Calu3 (cell line): ENCODE results near the gene MLXIP. TPM values are rescaled to one million over a fixed set of nuclear protein-coding genes. Genes with fewer than 3 reads are reported as not detected.

Experiments
- BruUV-seq: library from RNA; stranded (reverse); fragments of 400-500 nt; replicated peaks from 2 replicates; lab custom pipeline; 2021; lab: Mats Ljungman, UMichigan
- CTCF ChIA-PET: fragments of 300-600 bp; sonication (Branson Sonifier 250); formaldehyde crosslinking; loops from one replicate; lab custom pipeline; 2022; ENCODE audit warnings: antibody characterized with exemption; lab: Charles Lee
- DNase-seq: peaks from one replicate; pipeline ENCODE4 v3.0.0; 2022
- H3K27ac Mint-ChIP-seq: one replicate; pipeline ENCODE4 v1.8.0; 2022; ENCODE audit warnings: mixed read lengths; ENCODE audit not compliant: unreplicated experiment
- H3K27me3 Mint-ChIP-seq: one replicate; pipeline ENCODE4 v1.8.0; 2022; ENCODE audit warnings: mixed read lengths; ENCODE audit not compliant: unreplicated experiment
- H3K36me3 Mint-ChIP-seq: one replicate; pipeline ENCODE4 v1.8.0; 2022; ENCODE audit warnings: mild to moderate bottlenecking, moderate library complexity, mixed read lengths; ENCODE audit not compliant: insufficient read depth, unreplicated experiment
- H3K4me1 Mint-ChIP-seq: one replicate; pipeline ENCODE4 v1.8.0; 2022; ENCODE audit warnings: mild to moderate bottlenecking, low read depth, mixed read lengths; ENCODE audit not compliant: unreplicated experiment
- H3K4me3 Mint-ChIP-seq: one replicate; pipeline ENCODE4 v1.8.0; 2022; ENCODE audit warnings: mild to moderate bottlenecking, low read depth, moderate library complexity, mixed read lengths; ENCODE audit not compliant: unreplicated experiment
- H3K9me3 Mint-ChIP-seq: one replicate; pipeline ENCODE4 v1.8.0; 2022; ENCODE audit warnings: low read depth, mixed read lengths; ENCODE audit not compliant: unreplicated experiment
- intact Hi-C: fragments of 100-400 bp; cut with micrococcal nuclease; formaldehyde crosslinking; loops from one replicate; pipeline ENCODE4 v1.10.0; 2022; ENCODE audit not compliant: unreplicated experiment
- total RNA-seq: library from RNA; stranded (reverse); gene quantifications from 2 replicates; pipeline ENCODE4 v1.2.3, GENCODE V29; 2022
- TF ChIP-seq, protein P1 (sequence below): fragments of 200-600 bp; IDR thresholded peaks from one replicate; pipeline ENCODE4 v1.8.0; 2022; ENCODE audit warnings: antibody characterized with exemption; ENCODE audit not compliant: unreplicated experiment

The MLXIP gene
- total RNA-seq, 1 experiment from 2014 or later = 55.3 TPM

DNA sequence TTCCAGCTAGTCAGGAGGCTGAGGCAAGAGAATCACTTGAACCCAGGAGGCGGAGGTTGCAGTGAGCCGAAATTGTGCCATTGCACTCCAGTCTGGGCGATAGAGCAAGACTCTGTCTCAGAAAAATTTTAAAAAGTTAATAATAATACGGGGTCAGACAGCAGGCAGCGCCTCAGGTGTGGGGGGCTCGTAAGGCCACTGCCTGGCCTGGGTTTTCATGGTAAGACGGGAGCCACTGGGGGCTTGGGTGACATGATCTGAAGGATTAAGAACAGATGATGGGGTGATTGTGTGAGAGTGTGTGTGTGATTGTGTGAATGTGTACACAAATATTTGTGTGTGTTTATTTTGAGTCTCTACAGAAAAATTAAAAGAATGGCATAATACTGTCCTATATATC, 33.3 kb upstream of the MLXIP start:
- H3K9me3 Mint-ChIP-seq = no peaks in the 10 kb centered on the region
- H3K27me3 Mint-ChIP-seq = no peaks in the 10 kb centered on the region
- H3K36me3 Mint-ChIP-seq = peaks cover 66% of the 10 kb centered on the region
- intact Hi-C loops = no loop called here
- H3K4me3 Mint-ChIP-seq = no peak overlapping the region
- DNase-seq = no peak
- H3K27ac Mint-ChIP-seq = no peak overlapping the region
- TF ChIP-seq, protein P1, sequence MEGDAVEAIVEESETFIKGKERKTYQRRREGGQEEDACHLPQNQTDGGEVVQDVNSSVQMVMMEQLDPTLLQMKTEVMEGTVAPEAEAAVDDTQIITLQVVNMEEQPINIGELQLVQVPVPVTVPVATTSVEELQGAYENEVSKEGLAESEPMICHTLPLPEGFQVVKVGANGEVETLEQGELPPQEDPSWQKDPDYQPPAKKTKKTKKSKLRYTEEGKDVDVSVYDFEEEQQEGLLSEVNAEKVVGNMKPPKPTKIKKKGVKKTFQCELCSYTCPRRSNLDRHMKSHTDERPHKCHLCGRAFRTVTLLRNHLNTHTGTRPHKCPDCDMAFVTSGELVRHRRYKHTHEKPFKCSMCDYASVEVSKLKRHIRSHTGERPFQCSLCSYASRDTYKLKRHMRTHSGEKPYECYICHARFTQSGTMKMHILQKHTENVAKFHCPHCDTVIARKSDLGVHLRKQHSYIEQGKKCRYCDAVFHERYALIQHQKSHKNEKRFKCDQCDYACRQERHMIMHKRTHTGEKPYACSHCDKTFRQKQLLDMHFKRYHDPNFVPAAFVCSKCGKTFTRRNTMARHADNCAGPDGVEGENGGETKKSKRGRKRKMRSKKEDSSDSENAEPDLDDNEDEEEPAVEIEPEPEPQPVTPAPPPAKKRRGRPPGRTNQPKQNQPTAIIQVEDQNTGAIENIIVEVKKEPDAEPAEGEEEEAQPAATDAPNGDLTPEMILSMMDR = no peak
- CTCF ChIA-PET = no interaction called here
- peaks cover 14% of the 10 kb centered on the region for H3K4me1 Mint-ChIP-seq
- BruUV-seq = no TSS peak

DNA sequence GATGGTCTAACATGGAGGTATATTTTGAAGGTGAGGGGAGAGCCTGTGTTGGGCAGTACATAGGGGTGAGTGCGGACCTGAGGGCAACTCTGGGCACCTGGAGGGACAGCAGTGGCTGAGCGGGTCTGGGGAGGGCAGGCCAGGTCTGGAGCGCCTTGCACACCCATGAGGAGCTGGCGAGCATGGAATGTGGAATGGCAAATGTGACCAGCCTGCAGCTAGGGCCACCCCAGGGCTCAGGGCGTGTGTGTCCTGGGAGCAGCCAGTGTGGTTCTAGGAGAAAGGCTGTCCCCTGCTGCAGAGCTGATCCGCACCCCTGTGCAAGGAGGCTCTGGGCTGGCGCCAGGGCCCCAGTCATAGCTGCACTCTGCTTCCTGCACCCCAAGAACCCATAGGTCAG, 32.4 kb upstream of the MLXIP start:
- no TSS peak for BruUV-seq
- peaks cover 5% of the 10 kb centered on the region for H3K4me1 Mint-ChIP-seq
- CTCF ChIA-PET = interaction anchor here (0.7 kb wide), 1 partner anchor 162 kb away, joined by 4 read pairs; no protein-coding TSS in a partner anchor
- no peak for DNase-seq
- intact Hi-C loops = no loop called here
- no peak overlapping the region for H3K4me3 Mint-ChIP-seq
- TF ChIP-seq, protein P1 = no peak
- no peak overlapping the region for H3K27ac Mint-ChIP-seq
- H3K9me3 Mint-ChIP-seq = no peaks in the 10 kb centered on the region
- no peaks in the 10 kb centered on the region for H3K27me3 Mint-ChIP-seq
- peaks cover 62% of the 10 kb centered on the region for H3K36me3 Mint-ChIP-seq

DNA sequence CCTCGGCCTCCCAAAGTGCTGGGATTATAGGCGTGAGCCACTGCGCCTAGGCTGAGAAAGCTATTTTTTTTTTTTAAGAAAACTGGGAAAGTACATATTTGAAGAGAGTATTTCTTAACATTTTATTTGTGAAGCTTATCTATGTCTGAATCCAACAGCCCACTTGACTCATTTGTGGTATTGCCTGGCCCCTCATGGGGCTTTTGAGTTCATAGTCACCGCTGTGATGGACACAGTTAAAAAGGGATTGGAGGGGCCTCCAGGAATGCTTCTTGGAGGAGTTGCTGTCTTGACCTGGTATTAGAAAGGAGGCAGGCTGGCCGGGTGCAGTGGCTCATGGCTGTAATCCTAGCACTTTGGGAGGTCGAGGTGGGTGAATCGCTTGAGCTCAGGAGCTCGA, 30.4 kb upstream of the MLXIP start:
- no peak for DNase-seq
- CTCF ChIA-PET = no interaction called here
- BruUV-seq = no TSS peak
- H3K27ac Mint-ChIP-seq = no peak overlapping the region
- TF ChIP-seq, protein P1 = no peak
- intact Hi-C loops = no loop called here
- no peaks in the 10 kb centered on the region for H3K4me1 Mint-ChIP-seq
- peaks cover 52% of the 10 kb centered on the region for H3K36me3 Mint-ChIP-seq
- no peaks in the 10 kb centered on the region for H3K9me3 Mint-ChIP-seq
- no peaks in the 10 kb centered on the region for H3K27me3 Mint-ChIP-seq
- H3K4me3 Mint-ChIP-seq = no peak overlapping the region

DNA sequence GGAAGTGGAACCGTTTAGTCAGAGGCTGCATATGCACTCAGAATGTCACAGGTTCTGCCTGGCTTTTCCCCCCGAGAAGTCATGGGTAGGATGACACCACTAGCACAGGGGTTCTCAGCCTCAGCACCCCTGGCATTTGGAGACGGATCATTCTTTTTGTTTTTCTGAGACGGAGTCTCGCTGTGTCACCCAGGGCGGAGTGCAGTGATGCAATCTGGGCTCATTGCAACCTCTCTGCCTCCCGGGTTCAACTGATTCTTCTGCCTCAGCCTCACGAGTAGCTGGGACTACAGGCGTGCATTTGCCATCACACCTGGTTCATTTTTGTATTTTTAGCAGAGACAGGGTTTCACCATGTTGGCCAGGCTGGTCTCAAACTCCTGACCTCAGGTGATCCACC, 28.7 kb upstream of the MLXIP start:
- H3K27me3 Mint-ChIP-seq = no peaks in the 10 kb centered on the region
- no TSS peak for BruUV-seq
- no peak overlapping the region for H3K4me3 Mint-ChIP-seq
- H3K27ac Mint-ChIP-seq = no peak overlapping the region
- CTCF ChIA-PET = no interaction called here
- H3K36me3 Mint-ChIP-seq = peaks cover 46% of the 10 kb centered on the region
- DNase-seq = no peak
- TF ChIP-seq, protein P1 = no peak
- peaks cover 9% of the 10 kb centered on the region for H3K4me1 Mint-ChIP-seq
- no peaks in the 10 kb centered on the region for H3K9me3 Mint-ChIP-seq
- intact Hi-C loops = no loop called here
